Panc1 (cell line): ENCODE results near the gene C11orf68. TPM values are rescaled to one million over a fixed set of nuclear protein-coding genes. Genes with fewer than 3 reads are reported as not detected.

Experiments
- ATAC-seq: fragments of 200-7000 bp; cut with Tn5 transposase; 2 replicates; pipeline ENCODE4 v1.9.1; 2020; ENCODE audit warnings: mild to moderate bottlenecking, moderate library complexity
- BruUV-seq: library from RNA; stranded (reverse); fragments of 400-500 nt; replicated peaks from 2 replicates; lab custom pipeline; 2021; lab: Mats Ljungman, UMichigan
- CTCF ChIA-PET: fragments of 300-600 bp; sonication (Branson Sonifier 250); formaldehyde crosslinking; loops from one replicate; lab custom pipeline; 2022; ENCODE audit warnings: antibody characterized with exemption; lab: Charles Lee
- POLR2A ChIA-PET: fragments of 300-600 bp; sonication (Branson Sonifier 250); formaldehyde crosslinking; loops from one replicate; lab custom pipeline; 2022; ENCODE audit warnings: antibody characterized with exemption; lab: Charles Lee
- DNase-seq: peaks from one replicate; pipeline ENCODE4 v3.0.0-alpha.2; 2010; ENCODE audit warnings: low read depth, low spot score
- H3K27ac ChIP-seq: 2 replicates; pipeline ENCODE4 v1.5.1; 2011; ENCODE audit warnings: mild to moderate bottlenecking, low read length, inconsistent platforms
- H3K27me3 ChIP-seq: fragments of 200-500 bp; sonication (Bioruptor generic); 2 replicates; pipeline ENCODE4 v1.6.0; 2014; ENCODE audit warnings: low read length, inconsistent platforms; ENCODE audit not compliant: control insufficient read depth, insufficient read depth
- H3K36me3 ChIP-seq: fragments of 200-500 bp; sonication (Bioruptor generic); 2 replicates; pipeline ENCODE4 v1.5.1; 2014; ENCODE audit warnings: inconsistent platforms, mild to moderate bottlenecking, low read length, moderate library complexity; ENCODE audit not compliant: control insufficient read depth, insufficient read depth
- H3K4me1 ChIP-seq: 2 replicates; pipeline ENCODE4 v1.5.1; 2011; ENCODE audit warnings: inconsistent platforms, mild to moderate bottlenecking, low read length, moderate library complexity; ENCODE audit not compliant: control insufficient read depth, insufficient read depth
- H3K4me3 ChIP-seq, 2 experiments: 2 replicates each; pipeline ENCODE4 v1.5.1; 2011 to 2012; ENCODE audit warnings: low read depth in 2 of 2, low read length in 2 of 2, mild to moderate bottlenecking in 2 of 2, inconsistent platforms in 1 of 2, moderate library complexity in 1 of 2
- H3K9me3 ChIP-seq: fragments of 200-500 bp; sonication (Bioruptor generic); 2 replicates; pipeline ENCODE4 v1.5.1; 2014; ENCODE audit warnings: low read depth, mild to moderate bottlenecking, inconsistent platforms, low read length, moderate library complexity; ENCODE audit not compliant: control insufficient read depth, insufficient read depth
- POLR2AphosphoS5 ChIP-seq: IDR thresholded peaks from 2 replicates; pipeline ENCODE4 v1.6.1; 2012; ENCODE audit warnings: mild to moderate bottlenecking, low read depth, low read length, moderate library complexity
- SIN3A ChIP-seq: IDR thresholded peaks from 2 replicates; pipeline ENCODE4 v1.6.1; 2012; ENCODE audit warnings: low read depth, mild to moderate bottlenecking, low read length, moderate library complexity, borderline replicate concordance; ENCODE audit not compliant: insufficient read depth
- TCF7L2 ChIP-seq: IDR thresholded peaks from 2 replicates; pipeline ENCODE4 v1.6.1; 2011; ENCODE audit warnings: mild to moderate bottlenecking, low read depth, low read length, inconsistent platforms
- in situ Hi-C: cut with HindIII; loops from 2 replicates; pipeline ENCODE4 v1.10.0; 2016; ENCODE audit warnings: low sequenced_read_pairs, low pct_unique_long_range_greater_than_20kb
- intact Hi-C: fragments of 100-400 bp; cut with micrococcal nuclease; formaldehyde crosslinking; loops from one replicate; pipeline ENCODE4 v1.10.0; 2022; ENCODE audit not compliant: unreplicated experiment
- total RNA-seq: library from RNA; stranded (reverse); gene quantifications from one replicate; pipeline ENCODE4 v1.2.1, GENCODE V29; 2021; ENCODE audit not compliant: unreplicated experiment
- TF ChIP-seq, protein P1 (sequence below): fragments of 450-650 bp; IDR thresholded peaks from 2 replicates; pipeline ENCODE4 v1.5.1; 2017; ENCODE audit warnings: mild to moderate bottlenecking
- TF ChIP-seq, protein P2 (sequence below), 2 experiments: IDR thresholded peaks; 2 replicates each; pipeline ENCODE4 v1.6.1; 2011 to 2012; ENCODE audit warnings: low read depth in 2 of 2, control low read depth in 1 of 2, low read length in 1 of 2, mild to moderate bottlenecking in 1 of 2, moderate library complexity in 1 of 2; ENCODE audit not compliant: insufficient read depth in 1 of 2

C11orf68 gene
- total RNA-seq, 1 experiment from 2014 or later = 84.7 TPM

DNA sequence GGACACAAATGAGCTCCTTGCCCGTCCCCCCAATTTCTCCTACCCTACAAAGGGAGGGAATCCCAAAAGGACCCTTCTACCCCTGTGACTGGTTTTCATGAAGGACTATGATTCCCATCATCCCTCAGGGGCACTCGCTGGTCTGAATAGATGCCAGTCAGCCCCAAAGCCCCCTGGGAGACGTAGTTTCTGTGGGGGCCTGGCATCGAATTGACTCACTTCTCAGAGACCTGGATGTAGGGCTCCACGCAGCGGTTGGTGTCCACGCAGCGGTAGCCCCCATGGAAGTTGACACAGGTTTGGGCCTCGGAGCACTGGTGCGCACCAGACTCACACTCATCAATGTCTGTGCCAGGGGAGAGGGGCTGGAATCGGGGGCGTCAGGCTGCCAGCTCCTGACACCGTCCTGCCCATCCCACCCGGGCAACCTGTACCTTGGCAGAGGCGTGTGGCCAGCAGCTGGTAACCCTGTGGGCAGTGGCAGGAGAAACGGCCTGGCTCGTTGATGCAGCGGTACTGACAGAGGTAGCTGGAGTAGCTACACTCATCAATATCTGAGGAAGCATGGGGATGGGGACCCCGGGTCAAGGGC, 50.7 kb downstream of the C11orf68 start:
- intact Hi-C loops (no loop called here), in situ Hi-C loops (no loop called here)
- DNase-seq = no peak
- peak; percentile 13; the same call in 1 of the 2 replicates for ATAC-seq
- POLR2A ChIA-PET = no interaction called here
- CTCF ChIA-PET = interaction anchor here (0.7 to 1.1 kb wide), 3 partner anchors 8 to 20 kb away, joined by 3 to 5 read pairs (median 4); partner anchors contain the start of genes FIBP and MUS81
- H3K4me1 ChIP-seq = peaks cover 14% of the 10 kb centered on the region
- H3K27me3 ChIP-seq = no peaks in the 10 kb centered on the region
- no peaks in the 10 kb centered on the region; the same call in 1 of the 2 replicates for H3K36me3 ChIP-seq
- no peaks in the 10 kb centered on the region for H3K9me3 ChIP-seq
- TF ChIP-seq, protein P1, sequence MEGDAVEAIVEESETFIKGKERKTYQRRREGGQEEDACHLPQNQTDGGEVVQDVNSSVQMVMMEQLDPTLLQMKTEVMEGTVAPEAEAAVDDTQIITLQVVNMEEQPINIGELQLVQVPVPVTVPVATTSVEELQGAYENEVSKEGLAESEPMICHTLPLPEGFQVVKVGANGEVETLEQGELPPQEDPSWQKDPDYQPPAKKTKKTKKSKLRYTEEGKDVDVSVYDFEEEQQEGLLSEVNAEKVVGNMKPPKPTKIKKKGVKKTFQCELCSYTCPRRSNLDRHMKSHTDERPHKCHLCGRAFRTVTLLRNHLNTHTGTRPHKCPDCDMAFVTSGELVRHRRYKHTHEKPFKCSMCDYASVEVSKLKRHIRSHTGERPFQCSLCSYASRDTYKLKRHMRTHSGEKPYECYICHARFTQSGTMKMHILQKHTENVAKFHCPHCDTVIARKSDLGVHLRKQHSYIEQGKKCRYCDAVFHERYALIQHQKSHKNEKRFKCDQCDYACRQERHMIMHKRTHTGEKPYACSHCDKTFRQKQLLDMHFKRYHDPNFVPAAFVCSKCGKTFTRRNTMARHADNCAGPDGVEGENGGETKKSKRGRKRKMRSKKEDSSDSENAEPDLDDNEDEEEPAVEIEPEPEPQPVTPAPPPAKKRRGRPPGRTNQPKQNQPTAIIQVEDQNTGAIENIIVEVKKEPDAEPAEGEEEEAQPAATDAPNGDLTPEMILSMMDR = no peak
- peak; percentile 75 for TF ChIP-seq POLR2AphosphoS5
- no peak for TF ChIP-seq SIN3A
- TF ChIP-seq TCF7L2 = no peak
- no TSS peak for BruUV-seq
- H3K27ac ChIP-seq = no peak overlapping the region; the same call in 1 of the 2 replicates
- H3K4me3 ChIP-seq = no peak overlapping the region

DNA sequence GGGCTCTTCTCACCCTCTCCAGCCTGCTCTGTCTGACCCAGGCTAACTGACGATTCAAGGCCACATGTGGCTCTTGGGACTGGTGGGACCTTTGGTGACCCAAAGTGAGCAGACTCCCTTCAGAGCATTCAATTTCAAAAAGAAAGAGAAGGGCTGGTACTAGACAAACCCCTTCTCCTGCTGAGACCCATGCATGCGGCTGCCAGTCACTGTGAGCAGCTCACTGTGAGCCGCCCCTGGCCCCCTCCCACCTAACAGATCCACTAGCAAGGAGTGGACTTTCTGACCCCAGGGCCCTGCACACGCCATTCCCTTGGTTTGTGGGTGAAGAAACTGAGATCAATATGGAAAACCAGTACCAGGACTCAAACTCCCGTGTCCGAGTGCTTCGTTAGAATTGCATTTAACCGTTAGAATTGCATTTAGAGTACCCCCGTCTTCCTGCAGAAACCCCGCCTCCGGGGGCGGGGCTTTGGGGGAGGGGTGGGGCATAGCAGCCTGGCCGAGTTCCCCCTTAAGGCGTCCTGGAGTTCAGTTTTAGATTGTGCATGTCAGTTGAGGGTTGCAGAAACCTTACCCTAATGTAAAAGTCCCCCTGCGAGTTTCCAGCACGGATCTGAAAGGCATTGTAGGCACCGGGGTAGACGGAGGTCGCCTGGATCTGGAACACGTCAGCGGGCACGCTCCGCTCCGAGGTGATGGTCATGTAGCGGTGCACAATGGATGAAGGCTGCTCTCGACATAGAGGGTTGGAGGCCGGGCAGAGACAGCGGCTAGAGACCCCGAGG, 51.4 kb downstream of the C11orf68 start:
- in situ Hi-C loops = no loop called here
- Histone ChIP-seq H3K9me3 (no peaks in the 10 kb centered on the region), H3K36me3 (no peaks in the 10 kb centered on the region; the same call in 1 of the 2 replicates), H3K27me3 (no peaks in the 10 kb centered on the region), H3K4me3 (no peak overlapping the region), H3K4me1 (peaks cover 16% of the 10 kb centered on the region), H3K27ac (peak overlapping the region; percentile 58)
- intact Hi-C loops = no loop called here
- DNase-seq (no peak), ATAC-seq (no peak)
- ChIA-PET CTCF (no interaction called here), POLR2A (no interaction called here)
- no peak for TF ChIP-seq TCF7L2
- no peak for TF ChIP-seq SIN3A
- TF ChIP-seq POLR2AphosphoS5 = 0 out of 2 replicates have a peak, but pooled peaks have one; percentile 33
- TF ChIP-seq, protein P1 = no peak
- TF ChIP-seq, protein P2, sequence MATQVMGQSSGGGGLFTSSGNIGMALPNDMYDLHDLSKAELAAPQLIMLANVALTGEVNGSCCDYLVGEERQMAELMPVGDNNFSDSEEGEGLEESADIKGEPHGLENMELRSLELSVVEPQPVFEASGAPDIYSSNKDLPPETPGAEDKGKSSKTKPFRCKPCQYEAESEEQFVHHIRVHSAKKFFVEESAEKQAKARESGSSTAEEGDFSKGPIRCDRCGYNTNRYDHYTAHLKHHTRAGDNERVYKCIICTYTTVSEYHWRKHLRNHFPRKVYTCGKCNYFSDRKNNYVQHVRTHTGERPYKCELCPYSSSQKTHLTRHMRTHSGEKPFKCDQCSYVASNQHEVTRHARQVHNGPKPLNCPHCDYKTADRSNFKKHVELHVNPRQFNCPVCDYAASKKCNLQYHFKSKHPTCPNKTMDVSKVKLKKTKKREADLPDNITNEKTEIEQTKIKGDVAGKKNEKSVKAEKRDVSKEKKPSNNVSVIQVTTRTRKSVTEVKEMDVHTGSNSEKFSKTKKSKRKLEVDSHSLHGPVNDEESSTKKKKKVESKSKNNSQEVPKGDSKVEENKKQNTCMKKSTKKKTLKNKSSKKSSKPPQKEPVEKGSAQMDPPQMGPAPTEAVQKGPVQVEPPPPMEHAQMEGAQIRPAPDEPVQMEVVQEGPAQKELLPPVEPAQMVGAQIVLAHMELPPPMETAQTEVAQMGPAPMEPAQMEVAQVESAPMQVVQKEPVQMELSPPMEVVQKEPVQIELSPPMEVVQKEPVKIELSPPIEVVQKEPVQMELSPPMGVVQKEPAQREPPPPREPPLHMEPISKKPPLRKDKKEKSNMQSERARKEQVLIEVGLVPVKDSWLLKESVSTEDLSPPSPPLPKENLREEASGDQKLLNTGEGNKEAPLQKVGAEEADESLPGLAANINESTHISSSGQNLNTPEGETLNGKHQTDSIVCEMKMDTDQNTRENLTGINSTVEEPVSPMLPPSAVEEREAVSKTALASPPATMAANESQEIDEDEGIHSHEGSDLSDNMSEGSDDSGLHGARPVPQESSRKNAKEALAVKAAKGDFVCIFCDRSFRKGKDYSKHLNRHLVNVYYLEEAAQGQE (IDR thresholded peaks at IDR 0.05; ENCODE audit: insufficient read depth in 1 of 2, low read depth in 2 of 2, low read length in 1 of 2) = no peak
- no TSS peak for BruUV-seq

Other genes with a start within 250 kb of the C11orf68 start
- 84.2 TPM for gene KAT5, start 206.8 kb downstream of the C11orf68 start, total RNA-seq
- gene RNASEH2C, start 198.3 kb downstream of the C11orf68 start, total RNA-seq = 107 TPM
- gene AP5B1, start 138.1 kb downstream of the C11orf68 start, total RNA-seq = 35.0 TPM
- gene OVOL1, start 132.0 kb downstream of the C11orf68 start, total RNA-seq = 0.23 TPM
- gene SNX32, start 85.1 kb downstream of the C11orf68 start, total RNA-seq = not detected
- gene CFL1, start 60.9 kb downstream of the C11orf68 start, total RNA-seq = 1,911 TPM
- 140 TPM for gene MUS81, start 58.6 kb downstream of the C11orf68 start, total RNA-seq
- gene EFEMP2, start 46.3 kb downstream of the C11orf68 start, total RNA-seq = 23.7 TPM
- not detected for gene CTSW, start 39.2 kb downstream of the C11orf68 start, total RNA-seq
- 105 TPM for gene FIBP, start 30.6 kb downstream of the C11orf68 start, total RNA-seq
- gene CCDC85B, start 28.4 kb downstream of the C11orf68 start, total RNA-seq = 85.4 TPM
- gene FOSL1, start 18.7 kb downstream of the C11orf68 start, total RNA-seq = 186 TPM
- gene DRAP1, start 364 bp upstream of the C11orf68 start, total RNA-seq = 581 TPM
- gene TSGA10IP, start 26.4 kb upstream of the C11orf68 start, total RNA-seq = not detected
- gene SART1, start 42.7 kb upstream of the C11orf68 start, total RNA-seq = 76.4 TPM
- 64.6 TPM for gene EIF1AD, start 83.1 kb upstream of the C11orf68 start, total RNA-seq
- gene BANF1, start 83.4 kb upstream of the C11orf68 start, total RNA-seq = 494 TPM
- gene CST6, start 92.9 kb upstream of the C11orf68 start, total RNA-seq = 0.23 TPM
- 0.15 TPM for gene CATSPER1, start 107.4 kb upstream of the C11orf68 start, total RNA-seq
- gene GAL3ST3, start 130.1 kb upstream of the C11orf68 start, total RNA-seq = not detected
- 271 TPM for gene SF3B2, start 133.3 kb upstream of the C11orf68 start, total RNA-seq
- 91.8 TPM for gene PACS1, start 151.2 kb upstream of the C11orf68 start, total RNA-seq